Activated CD4-positive, alpha-beta T cell treated with anti-CD3 and anti-CD28 coated beads, Interleukin-2, amount 50 U/mL, for 1 hour (primary cell): ENCODE data around the gene TTC31.
A peak's percentile ranks its signal among the peaks of the same experiment; 100 is the strongest.

Source experiments
- DNase-seq: peaks from one replicate; pipeline ENCODE4 v3.0.0-alpha.2; 2020

The TTC31 gene

DNA sequence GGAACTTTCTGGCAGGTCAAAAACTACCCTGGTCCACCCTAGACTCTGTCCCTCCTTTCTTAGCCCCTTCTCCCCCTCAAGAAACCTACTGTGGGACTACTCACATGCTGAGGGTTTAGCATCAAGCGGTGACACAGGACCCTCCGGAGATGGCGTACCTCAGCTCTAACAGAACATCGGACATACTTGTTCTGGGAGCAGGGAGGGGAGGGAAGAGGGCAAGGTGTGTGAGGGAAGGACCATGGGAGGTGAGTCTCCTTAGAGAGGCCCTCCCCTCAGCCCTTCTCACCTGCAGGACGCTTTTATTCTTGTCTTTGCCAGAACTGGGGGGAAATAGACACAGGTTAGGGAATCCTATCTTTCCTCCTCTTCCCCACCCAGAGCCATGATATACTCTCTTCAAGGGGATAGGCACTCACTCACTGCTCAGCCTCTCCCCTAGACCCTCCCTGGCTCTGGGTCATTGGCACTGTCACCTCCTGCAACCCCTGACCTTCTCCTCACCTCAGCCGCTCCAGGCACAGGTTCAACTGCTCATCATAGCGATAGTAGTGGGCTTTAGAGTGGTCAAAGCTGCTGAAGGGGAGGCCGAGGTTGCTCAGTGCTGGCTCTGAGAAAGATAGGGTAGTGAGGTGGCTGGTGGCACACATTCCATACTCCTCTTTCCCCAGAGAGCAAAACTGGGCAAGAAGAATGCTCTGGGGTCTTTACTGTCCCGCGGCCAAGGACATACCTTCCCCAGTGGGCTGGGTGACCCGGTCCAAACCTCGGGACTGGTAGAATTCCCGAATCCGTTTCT is 22.8 kb downstream of the TTC31 start:
- DNase-seq, result no peak

GRCh38 chr2:74507145-74507925 is 24.5 kb downstream of the TTC31 start, which contains the start of gene PCGF1:
Gene PCGF1 (minus strand): TSS chr2:74507695. CDS start chr2:74507668, 27 bp downstream.
- peak; percentile 99 for DNase-seq

DNA sequence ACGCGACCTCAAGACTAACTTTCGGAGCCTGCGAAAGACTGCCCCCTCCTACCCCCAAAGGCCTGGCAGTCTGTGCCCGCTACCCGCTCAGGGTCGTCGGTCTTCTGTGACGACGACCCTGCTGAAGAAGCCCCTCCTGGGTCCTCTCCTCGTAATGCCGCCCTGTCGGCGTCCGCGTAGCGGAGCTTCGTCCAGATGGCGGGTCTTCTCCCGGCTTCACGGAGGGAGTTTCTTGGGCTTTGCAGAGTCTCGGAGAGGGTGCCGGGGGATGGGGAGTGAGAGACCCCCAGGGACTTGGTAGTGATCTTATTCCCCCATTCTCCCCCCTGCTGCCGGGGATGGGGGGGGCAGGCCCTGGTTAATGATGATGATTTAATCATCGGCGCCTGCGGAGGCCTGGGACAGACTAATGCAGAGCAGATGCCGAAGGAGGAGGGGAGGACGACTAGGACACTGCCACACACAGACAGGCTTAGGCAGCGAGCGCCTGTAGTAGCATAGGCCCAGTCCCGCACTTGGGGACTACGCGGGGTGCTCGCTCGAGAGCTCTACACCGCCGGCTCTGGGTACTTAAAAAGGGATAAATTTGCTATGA is 25.1 kb downstream of the TTC31 start:
- DNase-seq, result no peak

GRCh38 chr2:74510272-74510671 is 27.4 kb downstream of the TTC31 start:
- no peak for DNase-seq

GRCh38 chr2:74511104-74511989 is 28.5 kb downstream of the TTC31 start:
- DNase-seq, result no peak

DNA sequence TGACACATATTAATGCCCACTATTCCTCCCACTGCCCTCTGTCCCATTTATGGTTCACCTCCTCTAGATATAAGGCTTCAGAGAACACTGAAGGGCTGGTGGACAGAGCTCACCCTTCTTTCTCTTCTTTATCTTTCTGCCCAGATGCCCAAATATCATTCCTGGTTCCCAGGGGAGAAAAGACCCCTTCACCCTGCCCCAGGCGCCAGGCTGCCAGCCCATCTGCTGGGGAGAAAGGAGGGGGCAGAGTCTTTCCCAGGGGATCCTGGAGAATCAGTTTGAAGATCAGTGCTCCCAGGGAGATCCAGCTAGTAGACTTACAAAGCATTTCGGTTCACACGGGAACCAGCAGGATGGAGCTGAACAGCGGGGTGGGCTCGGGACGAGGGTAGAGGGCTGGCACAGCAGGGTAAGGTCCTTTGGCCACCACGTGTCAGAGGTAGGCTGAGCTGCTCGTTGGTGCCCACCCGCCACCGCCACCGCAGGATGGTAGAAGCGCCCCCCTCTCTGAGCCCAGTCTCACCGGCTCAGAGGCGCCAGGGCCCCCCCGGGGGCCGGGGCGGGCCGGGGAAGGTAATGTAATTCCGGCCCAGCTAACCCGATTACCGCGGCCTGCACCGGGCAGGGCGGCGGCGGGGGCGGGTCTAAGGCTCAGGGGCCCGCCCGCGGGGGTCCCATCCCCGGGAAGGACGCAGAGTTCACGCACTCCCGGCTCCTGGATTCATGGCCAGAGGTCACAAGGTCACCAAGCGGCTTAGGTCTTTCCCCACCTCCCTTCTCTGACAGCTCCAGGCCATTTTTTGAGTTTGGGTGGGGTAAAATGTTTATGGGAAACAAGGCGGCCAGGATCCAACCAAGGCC is 30.1 kb downstream of the TTC31 start:
- DNase-seq, result no peak

DNA sequence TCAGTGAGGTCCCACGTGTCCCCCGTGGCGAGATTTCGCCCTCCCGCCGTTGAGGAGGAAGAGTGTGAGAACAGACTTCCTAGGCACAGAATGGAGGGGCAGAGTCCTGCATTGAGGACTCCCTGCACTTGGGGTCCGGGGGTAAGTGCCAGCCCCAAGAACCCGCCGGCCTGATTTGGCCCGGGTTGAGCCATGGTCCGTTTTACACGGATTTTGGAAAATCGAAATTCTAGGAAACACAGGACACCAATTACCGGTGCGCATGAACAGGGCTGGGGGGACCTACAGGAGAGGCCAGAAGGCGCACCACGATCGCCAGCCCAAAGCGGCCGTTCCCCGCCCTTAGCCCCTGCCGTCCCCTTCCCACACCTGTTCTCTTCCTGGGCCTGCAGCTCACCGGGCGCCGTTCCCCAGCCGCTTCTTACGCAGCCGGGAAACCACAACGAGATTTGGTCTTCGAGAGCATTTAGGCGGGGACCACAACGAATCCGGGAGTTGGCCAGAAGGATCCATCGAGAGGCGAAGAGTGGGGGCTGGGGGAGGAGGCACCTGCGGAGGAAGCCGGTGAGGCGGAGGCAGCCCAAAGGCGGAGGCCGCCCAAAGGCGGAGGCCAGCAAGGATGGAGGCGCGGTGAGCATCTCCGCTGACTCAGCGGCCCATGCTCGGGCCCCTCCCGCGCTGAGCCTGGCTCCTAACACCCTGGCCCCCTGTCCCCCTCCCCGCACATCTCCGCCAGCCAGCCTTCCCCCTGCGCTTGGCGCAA is 30.9 kb downstream of the TTC31 start:
- no peak for DNase-seq

- no peak for DNase-seq
These were observed 31.7 kb downstream of the TTC31 start, which contains the start of gene TLX2 for GRCh38 chr2:74514368-74515270. Gene TLX2 (plus strand): TSS chr2:74514450. CDS start chr2:74514807, 357 bp downstream.

- no peak for DNase-seq
These were observed 32.5 kb downstream of the TTC31 start for GRCh38 chr2:74515271-74515980.

DNA sequence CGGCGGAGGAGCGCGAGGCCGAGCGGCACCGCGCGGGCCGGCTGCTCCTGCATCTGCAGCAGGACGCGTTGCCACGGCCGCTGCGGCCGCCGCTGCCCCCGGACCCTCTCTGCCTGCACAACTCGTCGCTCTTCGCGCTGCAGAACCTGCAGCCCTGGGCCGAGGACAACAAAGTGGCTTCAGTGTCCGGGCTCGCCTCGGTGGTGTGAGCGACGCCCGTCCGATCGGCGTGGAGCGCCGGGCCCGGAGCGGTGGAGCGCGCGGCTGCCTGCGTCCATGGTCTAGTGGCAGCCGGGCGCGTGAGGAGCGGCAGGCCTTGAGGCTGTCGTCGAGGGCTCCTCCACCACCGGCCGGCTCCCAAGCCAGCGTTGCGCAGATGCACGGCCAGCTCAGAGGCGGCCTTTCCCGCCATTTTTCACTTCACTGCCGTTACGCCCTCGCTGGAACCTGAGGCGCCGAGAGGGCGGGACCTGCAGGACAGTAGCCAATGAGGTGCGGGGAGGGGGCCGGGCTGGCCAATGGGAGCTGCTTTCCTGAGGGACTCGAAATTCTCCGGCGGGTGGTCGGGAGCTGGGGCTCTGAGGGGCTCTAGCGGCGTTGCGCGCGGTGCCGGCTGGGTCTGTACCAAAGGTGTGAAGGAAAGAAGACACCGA is 33.2 kb downstream of the TTC31 start:
- DNase-seq, result peak; percentile 73

- DNase-seq, result no peak
These were observed 33.8 kb downstream of the TTC31 start for GRCh38 chr2:74516650-74517049.

GRCh38 chr2:74522516-74522915 is 39.6 kb downstream of the TTC31 start:
- no peak for DNase-seq

GRCh38 chr2:74524005-74524404 is 41.1 kb downstream of the TTC31 start:
- no peak for DNase-seq

- DNase-seq, result no peak
These were observed 42.3 kb downstream of the TTC31 start for GRCh38 chr2:74524955-74525716.

DNA sequence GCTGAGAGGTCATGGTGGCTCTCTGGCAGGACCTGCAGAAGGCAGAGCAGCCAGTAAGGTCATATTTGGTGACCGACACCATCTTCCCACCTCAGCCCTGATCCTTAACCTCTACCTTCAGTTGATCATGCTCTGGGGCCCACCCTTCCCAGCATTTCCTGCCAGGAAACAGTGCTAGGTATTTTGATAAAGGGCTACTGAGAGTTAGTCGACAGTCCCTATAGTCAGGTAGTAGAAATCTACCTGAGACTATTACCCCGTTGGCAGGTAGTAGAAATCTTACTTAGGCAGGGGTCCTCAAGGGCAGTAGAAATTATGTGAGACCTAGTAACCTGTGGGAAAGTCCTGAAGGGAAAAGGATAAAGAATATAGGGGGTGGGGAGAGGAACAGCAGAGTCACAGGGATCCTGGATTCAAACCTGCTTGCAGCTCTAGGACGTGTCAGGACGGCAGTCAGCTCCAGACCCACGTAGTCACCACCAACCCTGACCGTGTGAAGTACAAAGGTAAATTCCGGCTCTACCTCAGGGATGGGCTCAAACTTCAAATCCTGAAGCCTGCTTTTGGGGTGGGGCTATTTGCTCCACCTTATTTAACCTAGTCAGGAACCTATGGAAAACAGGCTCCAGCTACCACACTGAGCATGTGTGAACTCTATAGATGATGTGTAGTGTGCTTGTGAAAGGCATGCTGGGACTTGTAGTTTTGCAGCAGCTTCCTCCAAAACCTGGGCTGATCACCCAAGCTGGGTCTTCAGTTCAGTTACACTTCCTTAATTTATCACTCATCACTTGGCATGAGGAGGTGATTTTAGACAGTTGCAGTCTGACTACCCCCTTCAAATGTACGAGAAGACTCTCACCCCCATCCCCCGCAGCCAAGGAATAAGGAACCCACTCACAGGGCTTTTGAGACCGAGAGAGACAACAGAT is 43.1 kb downstream of the TTC31 start, which contains the start of gene DQX1:
Gene DQX1, minus strand, starts transcription at position 515 of the 932 bp plus-strand sequence. Its CDS starts 502 bp downstream, at position 13.
- DNase-seq, result no peak

DNA sequence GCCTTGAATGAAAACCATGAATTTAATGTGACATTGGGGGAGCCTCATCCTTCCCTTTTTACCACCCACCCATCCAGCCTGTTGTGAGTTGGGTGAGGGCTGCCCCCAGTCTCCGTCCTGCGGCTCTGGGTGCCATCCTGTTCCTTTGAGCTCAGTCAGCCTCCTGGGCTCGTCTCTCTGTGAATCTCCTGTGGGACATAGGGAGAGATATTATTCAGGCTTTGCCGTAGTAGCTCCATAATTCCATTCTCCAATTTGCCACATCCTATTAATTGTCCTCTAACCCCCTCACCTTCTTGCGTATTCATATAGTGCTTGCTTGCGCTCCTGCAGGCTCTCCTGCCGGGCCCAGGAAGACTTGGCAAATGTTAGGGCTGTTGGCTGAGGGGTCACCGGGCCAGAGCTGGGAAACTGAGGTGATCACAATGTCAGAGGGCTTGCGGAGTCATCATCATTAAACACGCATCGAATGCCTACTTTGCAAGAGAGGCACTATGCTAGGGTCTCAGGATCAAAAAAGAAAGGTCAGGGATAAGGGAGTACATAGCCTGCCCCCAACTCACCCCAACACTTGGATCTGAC is 43.9 kb downstream of the TTC31 start:
- DNase-seq, result no peak
